Trophoblast cell (in vitro differentiated cells and primary cell): ENCODE data around the gene SORCS3.

Source experiments
- DNase-seq, 2 donors: peaks; one replicate each; pipeline ENCODE4 v3.0.0-alpha.2; 2016
- H2AFZ ChIP-seq: 2 replicates; pipeline ENCODE4 v1.6.1; 2013; ENCODE audit warnings: low read length, moderate library complexity, mild to moderate bottlenecking; ENCODE audit not compliant: insufficient read depth, poor library complexity
- H2AK5ac ChIP-seq: 2 replicates; pipeline ENCODE4 v1.6.1; 2013; ENCODE audit warnings: mild to moderate bottlenecking, low read length
- H2BK120ac ChIP-seq: 2 replicates; pipeline ENCODE4 v1.6.1; 2013; ENCODE audit warnings: low read length, mild to moderate bottlenecking, moderate library complexity; ENCODE audit not compliant: insufficient read depth, poor library complexity
- H2BK12ac ChIP-seq: 2 replicates; pipeline ENCODE4 v1.6.1; 2013; ENCODE audit warnings: mild to moderate bottlenecking, low read length, moderate library complexity
- H2BK5ac ChIP-seq: 2 replicates; pipeline ENCODE4 v1.6.1; 2013; ENCODE audit warnings: low read length, low read depth, moderate library complexity, mild to moderate bottlenecking; ENCODE audit not compliant: poor library complexity
- H3K14ac ChIP-seq: 2 replicates; pipeline ENCODE4 v1.6.1; 2013; ENCODE audit warnings: mild to moderate bottlenecking, low read length
- H3K18ac ChIP-seq: 2 replicates; pipeline ENCODE4 v1.6.1; 2013; ENCODE audit warnings: mild to moderate bottlenecking, low read length
- H3K23ac ChIP-seq: 2 replicates; pipeline ENCODE4 v1.6.1; 2013; ENCODE audit warnings: low read length
- H3K27ac ChIP-seq: 2 replicates; pipeline ENCODE4 v1.5.1; 2013; ENCODE audit warnings: low read depth, mild to moderate bottlenecking, inconsistent platforms, low read length, moderate library complexity
- H3K27me3 ChIP-seq: 2 replicates; pipeline ENCODE4 v1.6.1; 2013; ENCODE audit warnings: inconsistent platforms, mild to moderate bottlenecking, low read length, moderate library complexity; ENCODE audit not compliant: insufficient read depth
- H3K36me3 ChIP-seq, 2 experiments: 1 replicate in 1 of 2; 2 replicates in 1 of 2; pipeline ENCODE4 v1.6.1; 2013; ENCODE audit warnings: low read length in 2 of 2, mild to moderate bottlenecking in 2 of 2, moderate library complexity in 1 of 2; ENCODE audit not compliant: insufficient read depth in 2 of 2, control insufficient read depth in 1 of 2
- H3K4ac ChIP-seq: 2 replicates; pipeline ENCODE4 v1.6.1; 2013; ENCODE audit warnings: low read depth, mild to moderate bottlenecking, low read length, moderate library complexity
- H3K4me1 ChIP-seq, 2 experiments: 1 replicate in 1 of 2; 2 replicates in 1 of 2; pipeline ENCODE4 v1.6.1; 2013; ENCODE audit warnings: low read length in 2 of 2, mild to moderate bottlenecking in 2 of 2, moderate library complexity in 1 of 2; ENCODE audit not compliant: insufficient read depth in 2 of 2, control insufficient read depth in 1 of 2
- H3K4me2 ChIP-seq: 2 replicates; pipeline ENCODE4 v1.6.1; 2013; ENCODE audit warnings: inconsistent platforms, mild to moderate bottlenecking, low read length, moderate library complexity
- H3K4me3 ChIP-seq: 2 replicates; pipeline ENCODE4 v1.5.1; 2013; ENCODE audit warnings: mild to moderate bottlenecking, low read depth, low read length, inconsistent platforms
- H3K79me1 ChIP-seq: one replicate; pipeline ENCODE4 v1.6.1; 2013; ENCODE audit warnings: low read length
- H3K79me2 ChIP-seq: 2 replicates; pipeline ENCODE4 v1.6.1; 2013; ENCODE audit warnings: low read length, mild to moderate bottlenecking; ENCODE audit not compliant: control insufficient read depth, insufficient read depth, poor library complexity
- H3K9ac ChIP-seq: 2 replicates; pipeline ENCODE4 v1.6.1; 2013; ENCODE audit warnings: mild to moderate bottlenecking, low read length
- H3K9me3 ChIP-seq: 2 replicates; pipeline ENCODE4 v1.6.1; 2013; ENCODE audit warnings: low read depth, mild to moderate bottlenecking, control low read depth, inconsistent platforms, low read length; ENCODE audit not compliant: insufficient read depth
- H4K12ac ChIP-seq: 2 replicates; pipeline ENCODE4 v1.6.1; 2013; ENCODE audit warnings: low read depth, mild to moderate bottlenecking, low read length, moderate library complexity
- H4K8ac ChIP-seq: 2 replicates; pipeline ENCODE4 v1.6.1; 2013; ENCODE audit warnings: low read depth, mild to moderate bottlenecking, low read length, moderate library complexity
- H4K91ac ChIP-seq: one replicate; pipeline ENCODE4 v1.6.1; 2013; ENCODE audit warnings: low read depth, mild to moderate bottlenecking, low read length, moderate library complexity
- WGBS: extraction: QIAGEN DNeasy Blood & Tissue Kit; methylation state at CpG from one replicate; pipeline ENCODE4 v1.1.7; 2013; ENCODE audit warnings: missing lambda C conversion rate; ENCODE audit not compliant: insufficient read length, insufficient coverage; ENCODE audit errors: extremely low coverage; 5-methylcytosine and 5-hydroxymethylcytosine counted together

Gene SORCS3

GRCh38 chr10:104778371-104778770 lies 137.3 kb downstream of the SORCS3 start:
- H2AK5ac ChIP-seq: no peak overlapping the region
- no peak overlapping the region for H2BK12ac ChIP-seq
- H3K4ac ChIP-seq: no peak overlapping the region
- no peak overlapping the region for H2BK5ac ChIP-seq
- H2BK120ac ChIP-seq: no peak overlapping the region
- H3K9me3 ChIP-seq: no peaks in the 10 kb centered on the region
- no peaks in the 10 kb centered on the region for H3K4me1 ChIP-seq
- H2AFZ ChIP-seq: no peak overlapping the region
- no peak overlapping the region for H3K9ac ChIP-seq
- H3K18ac ChIP-seq: no peak overlapping the region
- no CpG with 5 or more reads among the region's 3 CpGs for WGBS
- no peaks in the 10 kb centered on the region for H3K36me3 ChIP-seq
- H3K14ac ChIP-seq: no peak overlapping the region
- H3K27ac ChIP-seq: no peak overlapping the region
- H4K8ac ChIP-seq: no peak overlapping the region
- H3K27me3 ChIP-seq: no peaks in the 10 kb centered on the region
- H4K12ac ChIP-seq: no peak overlapping the region
- no peak overlapping the region for H3K23ac ChIP-seq
- no peak for DNase-seq
- no peak overlapping the region for H3K4me3 ChIP-seq
- no peaks in the 10 kb centered on the region for H3K79me2 ChIP-seq
- H3K4me2 ChIP-seq: no peak overlapping the region
- H4K91ac ChIP-seq: no peak overlapping the region
- H3K79me1 ChIP-seq: no peaks in the 10 kb centered on the region

GRCh38 chr10:104779701-104780100 lies 138.6 kb downstream of the SORCS3 start:
- no peak overlapping the region for H2BK5ac ChIP-seq
- H3K23ac ChIP-seq: no peak overlapping the region
- DNase-seq: no peak
- H3K4ac ChIP-seq: no peak overlapping the region
- no peak overlapping the region for H3K4me3 ChIP-seq
- H4K12ac ChIP-seq: no peak overlapping the region
- no peaks in the 10 kb centered on the region for H3K79me1 ChIP-seq
- H3K36me3 ChIP-seq: no peaks in the 10 kb centered on the region
- WGBS: no CpG with 5 or more reads among the region's 14 CpGs
- H4K91ac ChIP-seq: no peak overlapping the region
- H3K4me2 ChIP-seq: no peak overlapping the region
- no peaks in the 10 kb centered on the region for H3K9me3 ChIP-seq
- no peak overlapping the region for H2BK120ac ChIP-seq
- no peak overlapping the region for H2AFZ ChIP-seq
- no peak overlapping the region for H2BK12ac ChIP-seq
- no peak overlapping the region for H3K18ac ChIP-seq
- no peak overlapping the region for H3K14ac ChIP-seq
- H3K27me3 ChIP-seq: no peaks in the 10 kb centered on the region
- H4K8ac ChIP-seq: no peak overlapping the region
- H2AK5ac ChIP-seq: no peak overlapping the region
- H3K4me1 ChIP-seq: no peaks in the 10 kb centered on the region
- no peaks in the 10 kb centered on the region for H3K79me2 ChIP-seq
- no peak overlapping the region for H3K27ac ChIP-seq
- H3K9ac ChIP-seq: no peak overlapping the region

- Histone ChIP-seq H2BK12ac (no peak overlapping the region), H3K9ac (no peak overlapping the region), H2AFZ (no peak overlapping the region), H3K27ac (no peak overlapping the region), H2BK120ac (no peak overlapping the region), H3K27me3 (no peaks in the 10 kb centered on the region), H2BK5ac (no peak overlapping the region), H3K23ac (no peak overlapping the region), H3K4me1 (no peaks in the 10 kb centered on the region), H3K36me3 (no peaks in the 10 kb centered on the region), H3K9me3 (no peaks in the 10 kb centered on the region), H3K79me2 (no peaks in the 10 kb centered on the region), H2AK5ac (no peak overlapping the region), H3K4me2 (no peak overlapping the region), H3K4ac (no peak overlapping the region), H4K91ac (no peak overlapping the region), H3K18ac (no peak overlapping the region), H4K8ac (no peak overlapping the region), H3K14ac (no peak overlapping the region), H3K4me3 (no peak overlapping the region), H3K79me1 (no peaks in the 10 kb centered on the region), H4K12ac (no peak overlapping the region)
- no CpG with 5 or more reads among the region's 5 CpGs for WGBS
- DNase-seq: no peak
These were observed 139.1 kb downstream of the SORCS3 start for GRCh38 chr10:104780165-104780564.

- H3K36me3 ChIP-seq: no peaks in the 10 kb centered on the region
- H3K9ac ChIP-seq: no peak overlapping the region
- H2BK5ac ChIP-seq: no peak overlapping the region
- no peaks in the 10 kb centered on the region for H3K27me3 ChIP-seq
- no peak overlapping the region for H3K14ac ChIP-seq
- no peak overlapping the region for H4K8ac ChIP-seq
- DNase-seq: no peak
- no peak overlapping the region for H3K4me3 ChIP-seq
- H3K23ac ChIP-seq: no peak overlapping the region
- no peak overlapping the region for H4K12ac ChIP-seq
- H2AK5ac ChIP-seq: no peak overlapping the region
- H3K4ac ChIP-seq: no peak overlapping the region
- H4K91ac ChIP-seq: no peak overlapping the region
- H3K27ac ChIP-seq: no peak overlapping the region
- no CpG with 5 or more reads among the region's 1 CpG for WGBS
- no peak overlapping the region for H3K18ac ChIP-seq
- no peaks in the 10 kb centered on the region for H3K79me1 ChIP-seq
- no peak overlapping the region for H3K4me2 ChIP-seq
- H3K4me1 ChIP-seq: no peaks in the 10 kb centered on the region
- no peaks in the 10 kb centered on the region for H3K79me2 ChIP-seq
- H3K9me3 ChIP-seq: no peaks in the 10 kb centered on the region
- no peak overlapping the region for H2AFZ ChIP-seq
- no peak overlapping the region for H2BK120ac ChIP-seq
- no peak overlapping the region for H2BK12ac ChIP-seq
These were observed 140.0 kb downstream of the SORCS3 start for GRCh38 chr10:104780946-104781595.
